T-helper 2 cell (primary cell): ENCODE results near the gene UMPS.
"Not testable (repeated sequence)": the region's sequence is repeated elsewhere in the genome, so short reads cannot be mapped to it uniquely, and the experiment has no call there.

Experiments used
- DNase-seq, 5 experiments: peaks; one replicate each; pipeline versions ENCODE4 v3.0.0 to v3.0.0-alpha.2; 2012 to 2022

Gene UMPS

GRCh38 chr3:124781476-124782376 is 51.5 kb downstream of the UMPS start:
- DNase-seq: no peak

- not testable (repeated sequence) for DNase-seq
Measured at GRCh38 chr3:124782377-124782712, 52.1 kb downstream of the UMPS start.

- DNase-seq: no peak
Measured at GRCh38 chr3:124783696-124784095, 53.4 kb downstream of the UMPS start.

- no peak for DNase-seq
Measured at GRCh38 chr3:124784686-124785382, 54.6 kb downstream of the UMPS start.

- DNase-seq: no peak
Measured at GRCh38 chr3:124785973-124786372, 55.7 kb downstream of the UMPS start.

GRCh38 chr3:124786511-124787241 is 56.4 kb downstream of the UMPS start:
- DNase-seq: no peak

GRCh38 chr3:124787476-124788195 is 57.4 kb downstream of the UMPS start:
- no peak for DNase-seq

GRCh38 chr3:124788254-124788745 is 58.0 kb downstream of the UMPS start:
- DNase-seq: no peak

- DNase-seq: not testable (repeated sequence)
Measured at GRCh38 chr3:124789103-124789502, 58.9 kb downstream of the UMPS start.

- DNase-seq: no peak
Measured at GRCh38 chr3:124791142-124791541, 60.9 kb downstream of the UMPS start.

GRCh38 chr3:124791639-124792151 is 61.4 kb downstream of the UMPS start:
- no peak for DNase-seq

- no peak for DNase-seq
Measured at GRCh38 chr3:124792341-124793040, 62.2 kb downstream of the UMPS start.

GRCh38 chr3:124793054-124793739 is 62.9 kb downstream of the UMPS start:
- DNase-seq: no peak

GRCh38 chr3:124796477-124796876 is 66.2 kb downstream of the UMPS start:
- DNase-seq: no peak

- DNase-seq: no peak
Measured at GRCh38 chr3:124797426-124797945, 67.2 kb downstream of the UMPS start.
